K562 (cell line): Measurements from ENCODE around the gene ZSCAN21. TPM values are rescaled to one million over a fixed set of nuclear protein-coding genes. Genes with fewer than 3 reads are reported as not detected.
A peak's percentile ranks its signal among the peaks of the same experiment; 100 is the strongest.

ENCODE experiments used
- C11orf30 ChIP-seq: fragments of 450-650 bp; IDR thresholded peaks from 2 replicates; pipeline ENCODE4 v1.6.1; 2016; ENCODE audit warnings: low read depth, mild to moderate bottlenecking
- FOXP4 ChIP-seq: sonication (generic); formaldehyde crosslinking; IDR thresholded peaks from 2 replicates; pipeline ENCODE4 v1.8.0; 2022; ENCODE audit warnings: mild to moderate bottlenecking, missing genetic modification reagents, borderline replicate concordance
- NCOA4 ChIP-seq: fragments of 450-650 bp; IDR thresholded peaks from 2 replicates; pipeline ENCODE4 v1.6.1; 2018; ENCODE audit warnings: mild to moderate bottlenecking; ENCODE audit not compliant: partially characterized antibody
- NCOA6 ChIP-seq: fragments of 450-650 bp; IDR thresholded peaks from 2 replicates; pipeline ENCODE4 v1.6.1; 2017; ENCODE audit warnings: mild to moderate bottlenecking
- SMARCB1 ChIP-seq: IDR thresholded peaks from 2 replicates; pipeline ENCODE4 v1.6.1; 2011; ENCODE audit warnings: improper control_type of control experiment, low read depth; ENCODE audit not compliant: insufficient read length
- TRIM25 ChIP-seq: fragments of 450-650 bp; IDR thresholded peaks from 2 replicates; pipeline ENCODE4 v1.7.0; 2016; ENCODE audit warnings: borderline replicate concordance
- XRCC3 ChIP-seq: fragments of 450-650 bp; IDR thresholded peaks from 2 replicates; pipeline ENCODE4 v1.6.1; 2017; ENCODE audit warnings: mild to moderate bottlenecking, moderate library complexity
- ZFX ChIP-seq: sonication (generic); formaldehyde crosslinking; IDR thresholded peaks from 2 replicates; pipeline ENCODE4 v1.8.0; 2022; ENCODE audit warnings: mild to moderate bottlenecking, missing genetic modification reagents, moderate library complexity
- ZNF140 ChIP-seq: fragments of 250-450 bp; sonication (Bioruptor Pico); IDR thresholded peaks from 2 replicates; pipeline ENCODE4 v1.8.0; 2021; ENCODE audit warnings: moderate library complexity, mild to moderate bottlenecking, inconsistent platforms
- polyA plus RNA-seq, 8 experiments: library from polyadenylated mRNA; depleted of rRNA in 4 of 8; stranded (reverse) in 5 of 8; unstranded in 3 of 8; fragments of >200 nt; fragmentation: Nextera tagmentation in 2 of 8; fragmentation: Illumina TruSeq in 1 of 8; extraction: Ambion mirVana in 2 of 8; extraction: Trizol in 1 of 8; gene quantifications; 2 replicates each; pipeline versions ENCODE4 v1.2.1 to v1.2.3, GENCODE V29; 2011 to 2014; ENCODE audit warnings: inconsistent platforms in 1 of 8, missing spikeins in 1 of 8
- total RNA-seq, 7 experiments: library from RNA; depleted of rRNA in 6 of 7; stranded (reverse); fragments of >200 nt in 6 of 7; fragmentation: Illumina TruSeq in 2 of 7; extraction: Trizol in 2 of 7; gene quantifications; 2 replicates each; pipeline versions ENCODE4 v1.2.1 to v1.2.3, GENCODE V29; 2011 to 2021; ENCODE audit warnings: low replicate concordance in 1 of 7

Gene ZSCAN21
- total and polyA plus RNA-seq, 9 of the 15 experiments (the other 6 are each of a cell fraction or from before 2014, with no cell fraction given): 5.9 to 15.5 (median 13.2) TPM

- peak; percentile 71 for TF ChIP-seq C11orf30
- no peak for TF ChIP-seq NCOA4
- TF ChIP-seq ZNF140 (CRISPR knock-in tag): no peak
- no peak for TF ChIP-seq NCOA6
- no peak for TF ChIP-seq ZFX
- no peak for TF ChIP-seq FOXP4 (CRISPR knock-in tag)
- no peak for TF ChIP-seq SMARCB1
- no peak for TF ChIP-seq TRIM25
- no peak for TF ChIP-seq XRCC3
- TF ChIP-seq, all 486 proteins: peak for 5
Measured at GRCh38 chr7:100074841-100075240, 25.3 kb downstream of the ZSCAN21 start (continued).
